IMR-90 (cell line): ENCODE data around the gene SPEF2. TPM values are rescaled to one million over a fixed set of nuclear protein-coding genes. Genes with fewer than 3 reads are reported as not detected.

ENCODE experiments used
- ATAC-seq: fragments of 200-7000 bp; cut with Tn5 transposase; 2 replicates; pipeline ENCODE4 v1.9.1; 2020; ENCODE audit warnings: low read depth, mild to moderate bottlenecking, moderate library complexity
- BruUV-seq: library from RNA; stranded (reverse); fragments of 400-500 nt; replicated peaks from 2 replicates; lab custom pipeline; 2021; lab: Mats Ljungman, UMichigan
- CTCF ChIA-PET: fragments of 300-600 bp; formaldehyde crosslinking; extraction: SDS; loops from one replicate; lab custom pipeline; 2021; ENCODE audit warnings: antibody characterized with exemption; lab: Yijun Ruan, JAX
- POLR2A ChIA-PET: fragments of 300-600 bp; sonication (Branson Sonifier 250); formaldehyde crosslinking; loops from one replicate; lab custom pipeline; 2022; ENCODE audit warnings: antibody characterized with exemption; ENCODE audit not compliant: unreplicated experiment; lab: Charles Lee
- DNase-seq: peaks from one replicate; pipeline ENCODE4 v3.0.0; 2013
- H2AFZ ChIP-seq: replicated peaks from 2 replicates; pipeline ENCODE3; 2013; ENCODE audit warnings: low read length, mild to moderate bottlenecking; ENCODE audit not compliant: poor library complexity
- H2AK5ac ChIP-seq: 2 replicates; pipeline ENCODE4 v1.6.1; 2013; ENCODE audit warnings: low read depth, low read length, inconsistent platforms
- H2AK9ac ChIP-seq: replicated peaks from 2 replicates; pipeline ENCODE3; 2013; ENCODE audit warnings: mild to moderate bottlenecking, low read depth, low read length, moderate library complexity; ENCODE audit not compliant: poor library complexity
- H2BK120ac ChIP-seq: 2 replicates; pipeline ENCODE4 v1.6.1; 2013; ENCODE audit warnings: low read depth, low read length, inconsistent platforms
- H2BK15ac ChIP-seq: 3 replicates; pipeline ENCODE4 v1.6.1; 2013; ENCODE audit warnings: low read depth, low read length, inconsistent platforms
- H2BK20ac ChIP-seq: 2 replicates; pipeline ENCODE4 v1.6.1; 2013; ENCODE audit warnings: low read depth, mild to moderate bottlenecking, inconsistent platforms, low read length, moderate library complexity
- H2BK5ac ChIP-seq: 2 replicates; pipeline ENCODE4 v1.6.1; 2013; ENCODE audit warnings: mild to moderate bottlenecking, low read depth, low read length, inconsistent platforms; ENCODE audit not compliant: poor library complexity, severe bottlenecking
- H3K14ac ChIP-seq: replicated peaks from 2 replicates; pipeline ENCODE4 v1.6.1; 2013; ENCODE audit warnings: low read depth, low read length, inconsistent platforms
- H3K18ac ChIP-seq: 2 replicates; pipeline ENCODE4 v1.6.1; 2013; ENCODE audit warnings: low read depth, low read length, control low read depth
- H3K23ac ChIP-seq: 2 replicates; pipeline ENCODE4 v1.6.1; 2013; ENCODE audit warnings: low read depth, low read length, inconsistent platforms
- H3K27ac ChIP-seq: 2 replicates; pipeline ENCODE4 v1.5.1; 2013; ENCODE audit warnings: mild to moderate bottlenecking, control low read depth, low read length; ENCODE audit not compliant: insufficient read depth
- H3K27me3 ChIP-seq: 2 replicates; pipeline ENCODE4 v1.6.1; 2013; ENCODE audit warnings: low read length; ENCODE audit not compliant: control insufficient read depth, insufficient read depth
- H3K36me3 ChIP-seq: 2 replicates; pipeline ENCODE4 v1.6.1; 2013; ENCODE audit warnings: low read length, mixed read lengths; ENCODE audit not compliant: control insufficient read depth, insufficient read depth
- H3K4ac ChIP-seq: 2 replicates; pipeline ENCODE4 v1.6.1; 2013; ENCODE audit warnings: low read depth, low read length, inconsistent platforms
- H3K4me1 ChIP-seq: 2 replicates; pipeline ENCODE4 v1.6.1; 2013; ENCODE audit warnings: low read length, mixed read lengths; ENCODE audit not compliant: control insufficient read depth, insufficient read depth
- H3K4me2 ChIP-seq: 2 replicates; pipeline ENCODE4 v1.6.1; 2013; ENCODE audit warnings: low read depth, mild to moderate bottlenecking, control low read depth, low read length, moderate library complexity
- H3K4me3 ChIP-seq: 2 replicates; pipeline ENCODE4 v1.5.1; 2013; ENCODE audit warnings: low read depth, mild to moderate bottlenecking, control low read depth, low read length, moderate library complexity; ENCODE audit not compliant: insufficient read depth
- H3K56ac ChIP-seq: 2 replicates; pipeline ENCODE4 v1.6.1; 2013; ENCODE audit warnings: low read length, inconsistent platforms; ENCODE audit not compliant: insufficient read depth; ENCODE audit errors: extremely low read depth
- H3K79me1 ChIP-seq, 2 experiments: 2 replicates each; pipeline ENCODE4 v1.6.1; 2013; ENCODE audit warnings: low read length in 2 of 2, inconsistent platforms in 1 of 2, low read depth in 1 of 2
- H3K9ac ChIP-seq: 2 replicates; pipeline ENCODE4 v1.6.1; 2013; ENCODE audit warnings: low read depth, low read length, control low read depth
- H3K9me1 ChIP-seq: 2 replicates; pipeline ENCODE4 v1.6.1; 2013; ENCODE audit warnings: low read length, inconsistent platforms; ENCODE audit not compliant: insufficient read depth
- H3K9me3 ChIP-seq: 2 replicates; pipeline ENCODE4 v1.6.1; 2013; ENCODE audit warnings: low read length; ENCODE audit not compliant: control insufficient read depth, insufficient read depth
- H4K20me1 ChIP-seq: 2 replicates; pipeline ENCODE4 v1.6.1; 2013; ENCODE audit warnings: low read length, inconsistent platforms; ENCODE audit not compliant: insufficient read depth
- H4K5ac ChIP-seq: 2 replicates; pipeline ENCODE4 v1.6.1; 2013; ENCODE audit warnings: mild to moderate bottlenecking, low read depth, low read length, control low read depth
- H4K8ac ChIP-seq, 2 experiments: 2 replicates each; pipeline ENCODE4 v1.6.1; 2013; ENCODE audit warnings: low read depth in 2 of 2, low read length in 2 of 2, control low read depth in 1 of 2, inconsistent platforms in 1 of 2
- H4K91ac ChIP-seq: 2 replicates; pipeline ENCODE4 v1.6.1; 2013; ENCODE audit warnings: low read depth, low read length, inconsistent platforms; ENCODE audit not compliant: insufficient read depth
- BHLHE40 ChIP-seq: fragments of 150-350 bp; IDR thresholded peaks from 2 replicates; pipeline ENCODE4 v1.6.1; 2016; ENCODE audit warnings: mild to moderate bottlenecking, low read depth, low read length
- CEBPB ChIP-seq: IDR thresholded peaks from 2 replicates; pipeline ENCODE4 v1.6.1; 2012; ENCODE audit warnings: low read depth, low read length, improper control_type of control experiment
- CHD1 ChIP-seq: IDR thresholded peaks from 2 replicates; pipeline ENCODE4 v1.6.1; 2012; ENCODE audit warnings: low read depth, low read length, improper control_type of control experiment
- CTCF ChIP-seq: conservative IDR thresholded peaks from 2 replicates; pipeline ENCODE4 v1.5.1; 2012; ENCODE audit warnings: mild to moderate bottlenecking, low read depth, low read length, improper control_type of control experiment
- ELK1 ChIP-seq: fragments of 150-350 bp; IDR thresholded peaks from 2 replicates; pipeline ENCODE4 v1.6.1; 2016; ENCODE audit warnings: low read depth, mild to moderate bottlenecking, low read length, moderate library complexity, borderline replicate concordance
- FOS ChIP-seq: fragments of 150-350 bp; IDR thresholded peaks from 2 replicates; pipeline ENCODE4 v1.6.1; 2016; ENCODE audit warnings: low read depth, low read length
- MAFK ChIP-seq: IDR thresholded peaks from 2 replicates; pipeline ENCODE4 v1.6.1; 2012; ENCODE audit warnings: low read depth, low read length, improper control_type of control experiment
- MAZ ChIP-seq: IDR thresholded peaks from 2 replicates; pipeline ENCODE4 v1.6.1; 2012; ENCODE audit warnings: low read depth, mild to moderate bottlenecking, low read length, improper control_type of control experiment, moderate library complexity, borderline replicate concordance
- MXI1 ChIP-seq: IDR thresholded peaks from 2 replicates; pipeline ENCODE4 v1.6.1; 2012; ENCODE audit warnings: low read depth, mild to moderate bottlenecking, low read length, moderate library complexity, borderline replicate concordance
- NFE2L2 ChIP-seq: fragments of 150-350 bp; IDR thresholded peaks from 2 replicates; pipeline ENCODE4 v1.6.1; 2016; ENCODE audit warnings: low read depth, mild to moderate bottlenecking, low read length
- POLR2A ChIP-seq: IDR thresholded peaks from 2 replicates; pipeline ENCODE4 v1.6.1; 2012; ENCODE audit warnings: mild to moderate bottlenecking, low read depth, low read length
- RAD21 ChIP-seq: IDR thresholded peaks from 2 replicates; pipeline ENCODE4 v1.6.1; 2012; ENCODE audit warnings: low read length, improper control_type of control experiment
- RCOR1 ChIP-seq: IDR thresholded peaks from 2 replicates; pipeline ENCODE4 v1.6.1; 2012; ENCODE audit warnings: mild to moderate bottlenecking, low read length, improper control_type of control experiment; ENCODE audit not compliant: insufficient replicate concordance
- RFX5 ChIP-seq: IDR thresholded peaks from 2 replicates; pipeline ENCODE4 v1.8.0; 2012; ENCODE audit warnings: low read depth, mild to moderate bottlenecking, low read length, moderate library complexity
- SMC3 ChIP-seq: fragments of 150-350 bp; IDR thresholded peaks from 2 replicates; pipeline ENCODE4 v1.6.1; 2016; ENCODE audit warnings: low read depth, mild to moderate bottlenecking, antibody characterized with exemption, low read length, moderate library complexity
- USF2 ChIP-seq: fragments of 150-350 bp; IDR thresholded peaks from 2 replicates; pipeline ENCODE4 v1.6.1; 2017; ENCODE audit warnings: mild to moderate bottlenecking, antibody characterized with exemption, low read length, low read depth
- WGBS, 2 experiments: methylation state at CpG; one replicate each; pipeline versions ENCODE4 v1.1.5 to v1.1.7; 2013; ENCODE audit warnings: missing lambda C conversion rate in 2 of 2; ENCODE audit not compliant: insufficient read length in 1 of 2; ENCODE audit errors: extremely low coverage in 2 of 2; 5-methylcytosine and 5-hydroxymethylcytosine counted together
- dilution Hi-C: fragments of 300-500 bp; cut with HindIII; formaldehyde crosslinking; loops from one replicate; pipeline ENCODE4 v1.14.3; 2018; ENCODE audit warnings: low sequenced_read_pairs; ENCODE audit not compliant: unreplicated experiment
- in situ Hi-C: fragments of 300-500 bp; cut with MboI; formaldehyde crosslinking; loops from 3 replicates; pipeline ENCODE4 v1.14.3; 2019; ENCODE audit warnings: low sequenced_read_pairs, inconsistent platforms, mixed read lengths
- intact Hi-C: fragments of 100-400 bp; cut with micrococcal nuclease; formaldehyde crosslinking; loops from 2 replicates; pipeline ENCODE4 v1.10.0; 2022
- polyA plus RNA-seq, 3 experiments: library from polyadenylated mRNA; depleted of rRNA; stranded (reverse); fragments of >200 nt; gene quantifications; 2 replicates each; pipeline ENCODE4 v1.2.3, GENCODE V29; 2012; ENCODE audit warnings: low replicate concordance in 1 of 3
- total RNA-seq: library from RNA; depleted of rRNA; stranded (reverse); fragments of >200 nt; gene quantifications from 2 replicates; pipeline ENCODE4 v1.2.3, GENCODE V29; 2012

The SPEF2 gene
- total and polyA plus RNA-seq, 2 of the 4 experiments (the other 2 are of a cell fraction), result 1.7 to 2.3 TPM

DNA sequence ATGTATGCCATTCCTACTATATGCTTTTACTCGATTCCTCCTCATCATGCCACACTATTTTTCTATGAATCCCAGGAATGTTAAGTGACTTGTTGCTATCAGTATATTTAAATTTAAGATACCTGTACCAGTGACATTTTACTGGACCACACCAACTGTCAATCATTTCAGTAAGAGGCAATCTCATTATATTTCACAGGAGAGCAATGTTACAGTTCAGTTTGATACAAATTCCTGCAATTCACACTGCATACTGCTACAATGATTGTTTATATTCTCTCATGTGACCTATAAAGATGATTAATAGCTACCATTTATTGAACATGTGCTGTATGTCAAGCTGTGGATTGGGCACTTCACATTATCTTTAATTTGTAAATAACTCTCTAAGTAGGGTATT lies 30.0 kb downstream of the SPEF2 start:
- H3K14ac ChIP-seq, result no peak overlapping the region
- H2AK5ac ChIP-seq, result no peak overlapping the region
- no peaks in the 10 kb centered on the region for H3K79me1 ChIP-seq
- H3K27ac ChIP-seq, result no peak overlapping the region
- no peak overlapping the region for H3K9ac ChIP-seq
- no peak overlapping the region for H4K91ac ChIP-seq
- no peak overlapping the region for H2AK9ac ChIP-seq
- H3K4me1 ChIP-seq, result no peaks in the 10 kb centered on the region; the same call in 1 of the 2 replicates
- no peak overlapping the region for H3K4me2 ChIP-seq
- H3K36me3 ChIP-seq, result no peaks in the 10 kb centered on the region
- H4K5ac ChIP-seq, result no peak overlapping the region
- no TSS peak for BruUV-seq
- ChIA-PET CTCF (no interaction called here), POLR2A (no interaction called here)
- DNase-seq, result no peak
- no peak for ATAC-seq
- in situ Hi-C loops (no loop called here), dilution Hi-C loops (no loop called here), intact Hi-C loops (no loop called here)
- H3K9me3 ChIP-seq, result no peaks in the 10 kb centered on the region
- H2BK5ac ChIP-seq, result no peak overlapping the region
- no peak overlapping the region for H2BK120ac ChIP-seq
- H3K56ac ChIP-seq, result no peak overlapping the region
- no peak overlapping the region for H2BK20ac ChIP-seq
- no peaks in the 10 kb centered on the region for H3K27me3 ChIP-seq
- WGBS, 2 experiments, result no CpG with 5 or more reads among the region's 1 CpG
- H3K4me3 ChIP-seq, result no peak overlapping the region
- 0 out of 2 replicates have a peak, but pooled peaks cover 3% of the 10 kb centered on the region for H3K9me1 ChIP-seq
- H3K23ac ChIP-seq, result no peak overlapping the region
- no peak overlapping the region for H3K4ac ChIP-seq
- H2AFZ ChIP-seq, result no peak overlapping the region
- TF ChIP-seq MXI1 (no peak), FOS (no peak), CEBPB (no peak), RAD21 (no peak), RCOR1 (no peak), USF2 (no peak), RFX5 (no peak), CTCF (no peak), CHD1 (no peak), MAZ (no peak), NFE2L2 (no peak), ELK1 (no peak), SMC3 (no peak), BHLHE40 (no peak), MAFK (no peak), POLR2A (no peak)
- no peaks in the 10 kb centered on the region for H4K20me1 ChIP-seq
- H2BK15ac ChIP-seq, result no peak overlapping the region
- no peak overlapping the region for H4K8ac ChIP-seq
- no peak overlapping the region for H3K18ac ChIP-seq
